NCI-H1436 (cell line): Measurements from ENCODE around the gene AACS.

Source experiments
- DNase-seq: peaks from one replicate; lab custom pipeline; 2025; lab: John Stamatoyannopoulos, UW

Gene AACS

DNA sequence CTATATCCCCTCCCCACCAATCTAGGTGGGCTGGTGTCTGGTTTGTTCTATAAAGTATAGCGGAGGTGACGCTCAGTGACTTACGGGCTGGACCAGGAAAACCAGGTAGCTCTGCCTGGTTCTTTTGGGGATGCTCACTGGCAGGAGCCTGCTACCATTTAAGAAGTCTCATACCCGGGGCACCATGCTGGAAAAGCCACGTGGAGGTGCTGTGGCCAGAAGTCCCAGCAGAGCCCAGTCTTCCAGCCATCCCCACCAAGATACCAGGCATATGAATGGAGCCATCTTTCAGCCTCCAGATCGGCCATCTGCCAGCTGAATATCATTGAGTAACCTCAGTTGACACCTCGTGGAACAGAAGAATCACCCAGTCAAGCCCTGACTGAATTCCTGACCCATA, 87.2 kb downstream of the AACS start:
- DNase-seq, result no peak

DNA sequence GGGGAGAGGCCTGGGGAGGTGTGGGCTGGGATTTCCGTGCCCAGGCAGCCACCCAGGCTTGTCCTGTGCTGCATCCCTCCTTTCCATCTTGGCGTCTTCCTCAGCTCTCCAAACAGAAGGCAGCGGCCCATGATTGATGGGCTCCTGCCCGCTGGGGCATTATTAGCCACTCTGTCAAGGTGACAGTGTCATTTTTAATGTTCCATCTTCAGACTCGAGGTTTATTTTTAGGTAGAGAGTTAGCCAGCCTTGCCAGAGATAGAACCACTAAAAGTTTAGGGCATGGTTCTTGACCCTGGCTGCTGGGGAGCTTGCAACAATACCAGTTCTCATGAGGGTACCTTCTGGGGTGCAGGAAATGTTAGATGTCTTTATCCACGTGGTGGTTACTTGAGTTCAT, 90.1 kb downstream of the AACS start:
- no peak for DNase-seq

DNA sequence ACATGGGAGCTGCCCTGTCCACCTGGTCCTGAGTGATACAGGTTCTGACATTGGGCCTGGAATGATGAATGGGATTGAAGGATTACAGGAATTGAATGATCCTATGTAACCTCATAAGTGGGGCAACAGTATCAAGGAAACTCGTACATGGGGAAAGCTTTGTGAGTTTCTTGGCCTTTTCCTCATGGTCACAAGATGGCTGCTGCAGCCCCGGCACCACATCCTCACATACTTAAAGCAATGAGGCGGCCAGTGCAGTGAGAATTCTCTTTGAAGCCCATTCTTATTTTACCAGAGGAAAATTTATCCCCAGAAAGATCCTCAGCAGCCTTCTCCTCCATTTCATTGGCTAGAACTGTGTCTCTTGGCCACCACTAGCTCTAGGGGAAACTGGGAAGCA, 91.9 kb downstream of the AACS start:
- no peak for DNase-seq

DNA sequence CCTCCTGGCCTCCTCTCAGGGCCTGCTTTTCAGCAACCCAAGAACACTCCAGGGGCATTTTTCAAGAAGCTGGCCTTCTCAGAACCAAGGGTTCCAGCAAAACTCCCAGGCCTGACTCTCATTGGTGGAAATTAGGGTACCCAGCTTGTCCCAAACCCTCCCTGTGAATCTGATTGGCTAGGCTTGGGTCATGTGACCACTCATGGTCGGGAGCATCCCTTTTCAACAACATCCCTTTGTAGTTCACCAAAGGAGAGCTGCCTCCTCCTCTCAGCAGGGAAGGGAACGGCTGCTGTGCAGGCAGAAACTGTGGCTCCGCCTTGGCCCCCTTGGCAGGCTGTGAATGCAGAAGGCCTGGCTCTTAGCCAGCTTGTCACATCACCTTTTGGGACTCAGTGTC, 94.5 kb downstream of the AACS start:
- no peak for DNase-seq

DNA sequence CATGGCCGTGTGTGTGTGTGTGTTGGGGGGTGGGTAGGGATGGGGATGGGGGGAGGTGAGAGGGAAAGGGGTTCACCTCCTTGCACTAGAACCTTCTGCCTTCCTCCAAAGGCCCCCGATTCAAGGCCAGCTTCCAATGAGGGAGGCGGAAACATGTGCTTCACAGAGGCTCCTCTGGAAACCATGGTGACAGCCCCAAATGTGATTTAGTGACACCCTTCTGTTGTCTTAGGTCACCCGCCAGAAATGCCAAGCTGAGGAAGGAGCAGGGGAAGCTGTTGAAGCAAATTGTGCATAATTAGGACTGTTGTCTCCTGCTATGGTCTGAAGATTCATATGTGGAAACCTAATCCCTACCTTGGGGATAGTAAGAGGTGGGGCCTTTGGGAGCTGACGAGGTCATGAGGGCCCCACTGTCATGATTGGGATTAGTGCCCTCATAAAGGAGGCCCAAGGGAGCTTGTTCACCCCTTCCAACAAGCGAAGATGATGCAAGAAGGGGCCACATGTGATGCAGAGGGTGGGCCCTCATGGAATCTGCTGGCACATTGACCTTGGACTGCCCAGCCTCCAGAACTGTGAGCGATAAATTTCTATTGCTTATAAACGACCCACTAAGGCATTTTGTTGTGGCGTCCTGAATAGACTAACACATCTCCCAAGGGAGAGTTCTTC, 95.2 kb downstream of the AACS start:
- DNase-seq, result no peak

DNA sequence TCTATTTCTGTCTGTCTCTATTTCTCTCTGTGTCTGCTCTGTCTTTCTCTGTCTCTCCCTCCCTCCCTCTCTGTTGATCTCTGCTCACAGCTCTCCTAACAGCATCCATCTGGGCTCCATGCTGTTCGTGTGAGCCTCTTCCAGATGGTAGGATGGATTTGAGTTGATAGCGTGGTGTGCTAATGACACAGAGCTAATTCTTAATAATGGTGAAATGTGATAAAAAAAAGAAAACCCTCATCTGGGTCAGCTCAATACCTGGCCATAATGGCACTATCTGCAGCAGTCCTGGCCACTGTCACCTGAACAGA, 96.4 kb downstream of the AACS start:
- no peak for DNase-seq

DNA sequence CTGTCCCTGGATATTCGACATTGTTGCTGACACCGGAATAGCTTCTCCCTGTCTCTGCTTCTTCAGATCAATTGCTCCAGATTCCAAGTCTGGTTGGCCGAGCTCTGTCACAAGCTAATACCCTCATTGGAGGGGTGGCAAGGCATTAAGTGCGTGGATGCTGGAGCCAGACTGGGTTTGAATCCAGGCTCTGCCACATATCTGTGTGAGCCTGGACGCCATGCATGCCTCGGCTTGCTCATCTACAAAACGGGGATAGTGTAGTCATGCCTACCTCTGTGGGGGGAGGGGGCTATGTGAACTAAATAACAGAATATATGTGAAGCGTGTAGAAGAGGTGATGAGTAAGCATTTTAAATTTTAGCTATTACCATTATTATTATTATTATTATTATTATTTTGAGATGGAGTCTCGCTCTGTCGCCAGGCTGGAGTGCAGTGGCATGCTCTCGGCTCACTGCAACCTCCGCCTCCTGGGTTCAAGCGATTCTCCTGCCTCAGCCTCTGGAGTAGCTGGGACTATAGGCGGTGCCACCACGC, 97.3 kb downstream of the AACS start:
- DNase-seq, result no peak

DNA sequence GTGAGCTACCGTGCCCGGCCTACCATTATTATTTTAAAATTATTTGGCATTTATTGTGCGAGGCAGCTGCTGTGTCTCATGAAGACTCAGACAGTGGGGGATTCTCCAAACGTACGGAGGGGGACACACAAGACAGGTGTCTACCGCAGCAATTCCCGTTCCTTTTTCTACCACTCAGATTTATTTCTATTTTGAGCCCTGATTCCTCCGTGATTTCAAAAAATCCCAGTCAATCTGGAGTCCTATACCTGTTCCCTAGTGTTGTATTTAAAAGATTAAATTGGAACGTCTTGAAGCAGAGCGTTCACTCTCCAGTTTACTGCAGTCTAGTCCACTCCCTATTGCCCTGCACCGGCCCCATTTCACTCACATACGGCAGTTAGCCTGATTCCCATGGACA, 97.9 kb downstream of the AACS start:
- no peak for DNase-seq

DNA sequence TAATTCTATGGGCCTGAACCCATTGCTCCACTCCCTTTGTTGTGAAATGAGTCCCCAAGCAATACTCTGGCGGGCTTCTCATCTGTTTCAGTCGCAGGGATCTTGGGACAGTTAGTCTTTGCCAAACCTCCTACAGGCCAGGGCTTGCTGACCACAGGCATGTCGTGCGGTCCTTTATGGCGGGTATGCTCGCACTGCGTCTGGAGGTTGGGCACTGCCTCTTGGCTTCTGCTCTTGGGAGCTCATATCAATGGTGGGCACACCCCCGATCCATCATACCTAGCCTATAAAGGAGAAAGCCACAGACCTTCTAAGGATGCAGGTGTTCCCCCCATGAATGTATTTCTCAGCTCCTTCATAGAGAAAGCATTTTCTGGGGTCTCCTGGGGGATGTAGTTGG, 99.3 kb downstream of the AACS start:
- no peak for DNase-seq

DNA sequence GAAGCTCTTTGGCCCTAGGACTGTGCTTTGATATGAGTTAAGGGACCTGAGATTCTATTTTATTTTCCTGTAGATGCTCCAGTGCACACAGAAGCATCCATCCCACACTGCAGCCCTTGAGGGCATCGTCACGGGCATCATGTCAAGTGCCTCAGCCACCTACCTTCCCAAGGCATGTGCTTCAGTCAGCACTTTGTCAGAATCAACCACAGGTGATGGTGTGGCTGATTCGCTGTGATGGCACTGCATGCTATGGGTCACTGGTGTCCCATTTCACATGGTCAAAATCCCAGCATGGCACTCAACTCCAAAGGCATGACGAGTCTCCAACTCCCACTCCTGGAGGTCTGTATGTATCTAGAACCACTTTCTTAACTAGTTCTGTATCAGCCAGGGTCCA, 100.8 kb downstream of the AACS start:
- DNase-seq, result no peak

DNA sequence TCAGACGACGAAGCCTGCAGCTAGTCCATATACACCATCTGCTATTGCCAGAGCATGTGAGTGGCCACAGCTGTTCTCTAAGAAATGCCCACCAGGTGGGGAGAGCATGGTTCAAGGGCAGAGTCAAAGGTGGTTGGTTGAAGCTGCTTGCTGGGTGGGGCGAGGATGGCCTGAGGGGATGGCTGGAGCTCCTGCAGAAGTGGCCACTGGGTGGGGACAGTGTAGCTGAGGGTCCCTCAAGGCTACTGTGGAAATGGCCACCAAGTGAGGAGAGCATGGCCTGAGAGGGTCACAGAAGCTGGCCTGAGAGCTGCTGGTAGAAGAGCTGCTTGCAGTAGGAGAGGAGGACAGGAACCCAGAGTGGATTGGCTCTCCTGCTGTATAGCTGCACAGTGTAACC, 102.4 kb downstream of the AACS start:
- DNase-seq, result no peak

DNA sequence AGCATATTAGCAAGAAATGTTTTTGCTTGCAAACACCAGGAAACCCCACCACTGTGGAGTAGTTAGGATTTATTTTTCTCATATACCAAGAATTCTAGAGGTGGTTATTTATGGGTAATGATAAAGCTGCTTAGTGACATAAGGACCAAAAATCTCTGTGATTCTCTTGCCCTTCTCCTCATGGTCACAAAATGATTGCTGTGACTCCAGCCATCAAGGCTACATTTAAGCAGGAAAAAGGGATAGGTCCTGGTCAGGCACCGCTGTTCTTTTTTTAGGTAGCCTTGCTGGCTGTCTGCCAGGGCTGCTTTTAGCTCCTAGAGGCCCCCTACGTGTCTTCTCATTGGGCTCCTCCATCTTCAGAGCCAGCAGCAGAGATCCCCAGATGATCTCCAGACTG, 104.2 kb downstream of the AACS start:
- no peak for DNase-seq

DNA sequence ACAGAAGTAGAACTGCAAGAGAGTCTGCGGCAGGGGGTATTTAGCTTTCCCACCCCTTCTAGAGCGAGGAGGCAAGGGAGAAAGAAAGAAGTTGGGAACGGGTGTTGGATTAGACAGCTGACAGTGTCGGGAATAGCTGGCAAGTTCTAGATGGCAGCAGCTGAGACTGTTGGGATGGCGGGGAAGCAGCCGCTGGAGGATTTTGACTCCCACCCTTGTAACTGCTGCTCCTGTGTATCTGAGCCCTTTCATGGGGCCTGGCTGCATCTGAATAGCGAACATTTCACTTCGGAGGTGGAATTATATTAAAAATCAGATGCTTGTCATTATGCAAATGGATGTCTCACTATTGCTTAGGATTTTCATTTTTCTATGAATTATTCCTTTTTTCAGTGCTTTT, 104.6 kb downstream of the AACS start:
- DNase-seq, result no peak

DNA sequence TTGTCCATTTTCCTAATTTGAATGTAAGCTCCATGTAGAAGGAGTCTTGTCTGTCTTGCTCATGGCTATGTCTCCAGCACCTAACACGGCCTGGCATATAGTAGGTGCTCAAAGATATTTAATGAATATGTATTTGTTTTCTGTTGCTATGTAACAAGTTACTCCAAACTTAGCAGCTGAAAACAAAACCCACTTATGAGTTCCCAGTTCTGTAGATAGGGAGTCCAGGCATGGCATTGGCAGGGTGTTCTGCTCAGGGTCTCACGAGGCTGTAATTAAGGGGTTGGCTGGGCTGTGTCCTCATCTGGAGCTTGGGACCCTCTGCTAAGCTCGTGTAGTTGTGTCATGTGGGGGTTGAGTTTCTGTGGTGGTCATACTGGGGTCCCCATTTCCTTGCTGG, 106.0 kb downstream of the AACS start:
- DNase-seq, result no peak

DNA sequence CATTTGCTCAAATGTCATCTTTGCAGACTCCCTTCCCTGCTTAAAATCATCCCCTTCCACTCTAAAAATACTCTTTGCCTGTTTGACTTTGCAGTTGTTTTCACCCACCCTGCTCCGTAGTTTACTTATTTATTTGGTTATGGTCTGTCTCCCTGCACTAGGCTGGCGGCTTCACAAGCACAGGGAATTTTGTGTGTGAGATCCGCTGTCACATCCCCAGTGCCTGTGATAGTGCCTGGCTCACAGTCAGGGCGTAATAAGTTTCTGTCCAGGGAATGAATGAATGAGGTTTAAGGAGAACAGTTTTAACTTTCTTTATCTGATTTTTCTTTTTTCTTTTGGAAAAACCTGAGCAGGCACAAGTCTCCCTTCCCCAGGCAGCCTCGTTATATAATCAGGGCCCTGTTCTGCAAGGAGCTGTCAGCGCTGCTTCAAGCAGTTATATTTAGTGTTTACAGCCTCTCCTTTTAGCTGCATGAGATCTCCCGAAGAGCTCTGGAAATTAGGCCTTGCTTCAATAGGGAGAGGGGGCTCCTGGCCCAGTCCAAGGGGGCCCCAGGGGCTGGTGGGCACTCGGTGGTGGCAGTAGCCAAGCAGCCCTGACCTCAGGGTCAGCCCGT, 107.1 kb downstream of the AACS start:
- DNase-seq, result no peak

DNA sequence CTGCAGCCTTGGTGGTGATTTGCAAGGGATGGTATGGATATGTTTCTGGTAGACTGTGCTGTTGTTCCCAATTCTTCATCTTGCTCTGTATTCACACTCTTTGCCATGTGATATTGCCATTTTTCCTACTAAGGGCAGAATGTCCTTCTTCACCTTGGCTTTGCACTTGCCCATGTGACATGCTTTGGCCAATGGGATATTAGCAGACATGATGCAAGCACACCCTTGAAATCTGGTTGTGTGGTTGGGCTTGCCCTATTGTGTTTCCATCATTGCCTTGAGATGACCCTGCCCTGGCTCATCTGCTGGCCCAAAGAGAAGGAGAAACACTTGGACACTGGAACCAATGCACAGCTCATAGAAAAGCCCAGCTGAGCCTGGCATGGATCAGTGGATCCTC, 110.3 kb downstream of the AACS start:
- no peak for DNase-seq

DNA sequence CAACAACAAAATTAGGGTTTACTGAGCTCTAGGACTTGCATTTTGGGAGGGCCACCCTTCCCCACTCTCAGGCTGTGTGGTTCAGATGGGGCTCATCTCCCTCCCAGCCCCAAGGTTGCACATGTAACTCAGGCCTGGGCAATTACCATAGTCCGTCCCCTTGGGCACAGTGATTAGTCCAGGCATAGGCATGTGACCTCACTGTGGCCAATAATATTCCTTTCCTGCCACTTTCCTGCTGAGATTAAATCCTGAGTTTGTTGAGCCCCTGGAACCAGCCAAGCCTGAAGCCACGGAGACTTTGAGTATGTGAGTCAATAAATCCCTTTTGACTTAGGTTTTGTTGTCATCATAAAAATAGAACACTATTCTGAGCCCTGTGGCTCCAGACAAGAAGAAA, 113.0 kb downstream of the AACS start:
- DNase-seq, result no peak

DNA sequence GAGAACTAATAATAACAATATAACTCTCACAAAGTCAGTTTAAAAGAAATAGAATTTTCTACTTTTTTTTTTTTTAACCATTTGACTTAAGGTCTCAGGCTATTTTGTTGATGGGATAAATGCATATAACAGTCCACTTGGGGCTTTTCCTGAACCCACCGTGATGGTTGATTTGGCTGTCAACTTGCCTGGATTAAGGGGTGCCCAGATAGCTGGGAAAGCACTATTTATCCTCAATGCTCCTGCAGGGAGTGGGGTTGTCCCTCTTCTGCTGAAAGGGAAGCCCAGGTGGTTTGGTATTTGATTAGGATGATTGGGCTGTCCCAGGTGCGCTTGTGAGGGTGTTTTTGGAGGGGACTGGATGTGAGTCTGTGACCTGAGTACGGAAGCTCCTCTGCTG, 114.9 kb downstream of the AACS start:
- no peak for DNase-seq

DNA sequence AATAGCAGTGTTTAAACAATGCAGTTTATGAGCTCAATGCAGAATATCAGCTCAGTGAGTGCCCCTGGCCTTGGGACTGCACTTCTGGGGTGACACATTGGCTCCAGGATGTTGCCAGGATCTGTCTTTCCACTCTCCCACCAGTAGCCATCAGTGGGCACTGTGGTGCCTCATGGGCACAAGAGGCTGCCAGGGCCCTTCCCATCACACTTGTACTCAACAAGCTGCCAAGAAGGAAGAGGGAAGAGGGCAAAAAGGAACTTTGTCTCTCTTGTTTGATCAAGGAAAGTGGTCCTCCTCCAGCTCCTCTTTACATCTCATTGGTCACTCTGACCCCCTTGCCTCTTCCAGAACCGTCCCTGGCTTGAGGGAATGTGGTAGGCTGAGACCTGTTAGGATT, 115.9 kb downstream of the AACS start:
- DNase-seq, result no peak

DNA sequence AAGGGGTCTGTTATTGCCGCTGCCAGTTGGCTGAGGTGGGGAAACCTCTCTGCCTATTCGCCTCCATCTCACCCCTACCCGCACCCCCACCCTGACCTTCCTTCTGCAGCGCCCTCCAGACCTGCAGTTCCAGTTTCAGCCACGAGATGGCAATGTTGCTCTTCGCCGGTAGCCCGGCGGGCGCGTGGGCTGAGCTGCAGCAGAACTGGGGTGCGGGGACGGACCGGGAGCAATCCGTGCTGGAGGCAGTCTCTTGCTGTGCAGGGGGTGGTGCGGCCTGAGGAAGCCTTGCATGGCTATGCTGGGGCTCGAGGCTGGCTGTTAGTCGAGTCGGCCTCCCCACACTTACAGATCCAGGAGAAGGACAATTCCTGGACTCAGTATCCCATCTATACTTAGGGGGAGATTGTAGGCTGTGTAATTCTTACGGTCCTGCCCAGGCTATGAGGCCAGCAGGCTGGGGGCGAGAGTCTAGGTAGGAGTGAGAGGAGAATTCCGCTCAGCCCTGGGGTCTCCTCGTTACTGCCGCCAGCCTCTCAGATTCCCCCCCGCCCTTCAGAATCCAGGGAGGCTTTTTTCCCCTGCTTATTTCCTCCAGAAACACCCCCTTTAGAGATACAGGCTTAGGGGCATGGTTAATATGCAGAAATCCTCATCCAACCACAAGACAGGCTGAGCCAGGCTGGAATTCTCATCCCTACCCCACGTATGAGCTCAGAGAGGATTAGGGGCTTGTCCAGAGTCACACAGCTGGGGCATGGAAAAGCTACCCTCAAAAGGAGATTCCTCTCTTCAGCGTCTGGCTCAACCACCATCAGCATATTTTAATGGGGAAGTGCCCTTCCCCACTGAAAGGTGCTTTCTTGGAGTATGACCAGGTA, 118.2 kb downstream of the AACS start:
- peak; percentile 69 for DNase-seq

DNA sequence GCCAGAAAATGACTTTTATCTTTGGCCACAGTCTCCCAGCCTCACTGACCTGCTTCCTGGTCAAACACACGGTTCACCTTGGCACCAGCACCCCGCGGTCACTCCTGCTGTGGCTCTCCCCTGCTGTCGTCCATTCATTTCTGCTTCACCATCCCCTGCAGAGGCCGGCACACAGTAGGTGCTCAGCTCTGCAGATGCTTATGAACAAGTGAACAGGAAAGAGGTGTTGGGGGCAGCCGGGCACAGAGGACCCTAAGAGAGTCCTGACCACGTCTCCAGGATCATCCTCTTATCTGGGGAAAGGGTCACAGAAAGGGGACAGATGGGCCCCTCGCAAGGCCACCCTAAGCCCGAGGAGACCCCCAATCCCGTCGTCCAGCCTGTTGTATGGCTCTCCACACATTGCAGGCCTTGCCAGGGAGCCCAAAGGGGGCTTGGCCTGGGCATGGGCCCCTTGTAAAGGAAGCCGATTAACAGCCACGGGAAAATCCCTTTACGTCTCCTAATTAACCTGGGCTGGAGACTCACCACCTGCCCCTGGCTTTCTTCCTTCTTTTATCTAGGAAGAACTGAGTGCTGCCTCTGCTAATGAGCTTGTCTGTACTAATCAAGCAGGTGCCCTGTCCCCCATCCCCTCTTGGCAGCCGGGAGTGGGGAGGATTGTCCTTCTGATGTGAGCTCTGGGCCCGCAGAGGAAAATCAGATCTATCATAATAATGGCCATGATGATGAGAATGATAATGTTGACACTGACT, 119.2 kb downstream of the AACS start:
- no peak for DNase-seq

DNA sequence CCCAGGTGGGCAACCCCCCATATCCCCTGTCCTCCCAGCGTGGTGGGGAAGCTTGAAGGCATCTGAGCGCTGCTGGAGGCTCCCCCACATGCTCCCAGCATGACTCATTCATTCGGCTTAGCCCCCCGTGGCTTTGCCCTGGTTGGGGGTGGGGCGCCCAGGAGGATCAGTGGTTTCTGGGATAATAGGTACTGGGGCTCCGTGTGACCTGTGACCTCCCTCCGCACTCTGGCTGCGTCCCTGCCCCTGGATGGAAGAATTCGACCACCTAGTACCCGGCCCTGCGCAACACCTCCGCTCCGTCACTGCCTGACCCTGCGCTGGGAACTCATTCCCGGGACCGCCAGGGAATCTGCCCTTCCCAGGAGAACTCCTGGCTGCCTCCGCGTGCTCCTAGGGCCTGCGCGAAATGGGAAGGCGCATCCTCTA, 120.1 kb downstream of the AACS start:
- no peak for DNase-seq
